ENCODE measurements around the gene SLC12A9.

Gene SLC12A9

DNA sequence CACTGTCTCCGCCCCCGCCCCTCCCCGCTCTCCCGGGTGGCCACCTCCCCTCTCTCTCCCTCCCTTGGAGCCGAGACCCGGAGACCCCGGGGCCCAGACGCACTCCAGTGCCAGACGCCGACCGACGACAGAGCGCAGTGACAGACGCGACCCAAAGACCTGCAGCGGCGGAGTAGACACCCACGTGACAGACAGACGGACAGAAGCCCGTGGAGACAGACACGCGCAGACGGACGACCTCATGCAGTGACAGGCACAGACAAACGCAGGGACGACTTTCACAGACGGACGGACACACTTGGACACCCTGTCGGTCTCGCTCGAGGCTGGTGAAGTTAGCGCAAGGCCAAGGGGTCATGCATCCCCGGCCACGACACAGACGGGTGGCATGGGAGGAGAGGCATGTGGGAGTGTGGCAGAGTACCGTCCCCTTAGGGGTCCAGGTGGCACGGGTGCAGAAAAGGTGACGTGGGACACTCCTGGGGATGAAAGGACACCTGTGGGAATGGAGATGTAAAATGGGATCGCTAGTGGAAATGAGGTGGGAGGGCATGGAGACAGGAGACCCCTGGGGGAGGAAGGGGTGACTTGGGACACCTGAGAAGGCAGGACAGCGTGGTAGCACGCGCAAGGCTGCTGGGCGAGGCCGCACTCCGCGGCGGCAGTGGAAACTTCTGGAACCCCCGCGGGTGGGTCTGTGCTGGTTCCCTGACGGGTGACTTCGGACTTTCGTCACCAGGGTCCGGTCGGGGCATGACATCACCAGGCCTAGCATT lies 43.6 kb downstream of the SLC12A9 start:
- Histone ChIP-seq H3K9ac (ENCODE audit: low read depth, low read length) (no peak overlapping the region), H3K9me3 (ENCODE audit: insufficient read depth, low read length, severe bottlenecking) (no peaks in the 10 kb centered on the region), H3K27me3 (ENCODE audit: insufficient read depth, low read length, poor library complexity) (peaks cover 5% of the 10 kb centered on the region), H4K20me1 (ENCODE audit: insufficient read depth, low read length) (no peaks in the 10 kb centered on the region), H3K79me2 (ENCODE audit: insufficient read depth, low read length) (no peaks in the 10 kb centered on the region), H3K4me3 (ENCODE audit: low read depth in 1 of 2, low read length in 2 of 2) (no peak overlapping the region), H2AFZ (ENCODE audit: low read depth, low read length) (no peak overlapping the region), H3K27ac (ENCODE audit: low read length) (no peak overlapping the region), H3K4me2 (ENCODE audit: insufficient read depth, low read length) (no peak overlapping the region), H3K4me1 (ENCODE audit: insufficient read depth, low read length) (no peaks in the 10 kb centered on the region), H3K36me3 (ENCODE audit: insufficient read depth, low read length) (no peaks in the 10 kb centered on the region)
- TF ChIP-seq, protein P1, sequence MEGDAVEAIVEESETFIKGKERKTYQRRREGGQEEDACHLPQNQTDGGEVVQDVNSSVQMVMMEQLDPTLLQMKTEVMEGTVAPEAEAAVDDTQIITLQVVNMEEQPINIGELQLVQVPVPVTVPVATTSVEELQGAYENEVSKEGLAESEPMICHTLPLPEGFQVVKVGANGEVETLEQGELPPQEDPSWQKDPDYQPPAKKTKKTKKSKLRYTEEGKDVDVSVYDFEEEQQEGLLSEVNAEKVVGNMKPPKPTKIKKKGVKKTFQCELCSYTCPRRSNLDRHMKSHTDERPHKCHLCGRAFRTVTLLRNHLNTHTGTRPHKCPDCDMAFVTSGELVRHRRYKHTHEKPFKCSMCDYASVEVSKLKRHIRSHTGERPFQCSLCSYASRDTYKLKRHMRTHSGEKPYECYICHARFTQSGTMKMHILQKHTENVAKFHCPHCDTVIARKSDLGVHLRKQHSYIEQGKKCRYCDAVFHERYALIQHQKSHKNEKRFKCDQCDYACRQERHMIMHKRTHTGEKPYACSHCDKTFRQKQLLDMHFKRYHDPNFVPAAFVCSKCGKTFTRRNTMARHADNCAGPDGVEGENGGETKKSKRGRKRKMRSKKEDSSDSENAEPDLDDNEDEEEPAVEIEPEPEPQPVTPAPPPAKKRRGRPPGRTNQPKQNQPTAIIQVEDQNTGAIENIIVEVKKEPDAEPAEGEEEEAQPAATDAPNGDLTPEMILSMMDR (IDR thresholded peaks at IDR 0.05; ENCODE audit: borderline replicate concordance, extremely low read depth, low read length, poor library complexity, severe bottlenecking) = no peak
- no peak for TF ChIP-seq EZH2 (IDR thresholded peaks at IDR 0.05; ENCODE audit: borderline replicate concordance, low read depth, low read length, severe bottlenecking)
- DNase-seq = no peak
- no peak for ATAC-seq (ENCODE audit: insufficient read depth, low read depth)

DNA sequence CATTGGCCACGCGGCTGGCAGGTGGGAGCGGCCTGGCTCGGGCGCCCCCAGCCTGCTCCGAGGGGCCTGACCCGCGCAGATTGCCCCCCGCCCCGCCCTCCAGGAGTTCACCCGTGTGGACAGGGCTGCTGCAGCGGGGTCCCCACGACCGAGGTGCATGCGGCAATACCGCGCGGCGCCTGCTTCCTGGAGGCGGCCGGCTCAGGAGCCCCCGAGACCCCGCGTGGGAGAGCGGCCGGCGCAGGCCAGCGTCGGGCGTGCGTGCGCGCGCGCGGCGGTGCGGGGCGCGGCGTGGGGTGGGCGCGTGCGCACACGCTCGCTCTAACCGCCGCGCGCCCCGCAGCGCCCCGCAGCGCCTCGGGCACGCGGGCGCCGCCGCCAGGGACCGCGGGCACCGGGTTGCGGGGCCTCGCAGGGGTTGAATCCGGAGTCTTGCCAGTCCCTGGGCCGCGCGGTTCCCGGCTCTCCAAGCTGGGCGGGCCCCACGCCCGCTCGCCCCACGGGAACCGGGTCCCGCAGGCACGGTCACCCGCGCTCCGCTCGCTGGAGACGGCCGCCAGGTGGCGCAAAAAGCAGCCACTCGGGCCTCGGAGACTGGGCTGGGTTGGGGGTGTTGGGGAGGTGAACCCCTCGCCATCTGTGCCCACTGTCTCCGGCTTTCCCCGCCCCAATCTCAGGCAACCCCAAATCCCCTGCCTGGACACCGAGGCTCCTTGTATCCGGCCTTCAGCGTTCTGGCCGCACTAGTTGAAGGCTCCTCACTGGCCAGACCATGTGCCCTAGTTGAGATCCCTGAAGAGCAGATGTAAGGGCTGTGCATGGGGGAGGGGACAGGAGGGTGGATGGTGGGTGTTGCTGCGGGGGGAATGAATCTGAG lies 44.5 kb downstream of the SLC12A9 start:
- H3K27me3 ChIP-seq (ENCODE audit: insufficient read depth, low read length, poor library complexity) = peaks cover 4% of the 10 kb centered on the region
- H4K20me1 ChIP-seq (ENCODE audit: insufficient read depth, low read length) = no peaks in the 10 kb centered on the region
- H3K9ac ChIP-seq (ENCODE audit: low read depth, low read length) = no peak overlapping the region
- no peaks in the 10 kb centered on the region for H3K36me3 ChIP-seq (ENCODE audit: insufficient read depth, low read length)
- no peak overlapping the region for H3K4me3 ChIP-seq (ENCODE audit: low read depth in 1 of 2, low read length in 2 of 2)
- H3K4me1 ChIP-seq (ENCODE audit: insufficient read depth, low read length) = no peaks in the 10 kb centered on the region
- no peaks in the 10 kb centered on the region for H3K79me2 ChIP-seq (ENCODE audit: insufficient read depth, low read length)
- no peak overlapping the region for H3K4me2 ChIP-seq (ENCODE audit: insufficient read depth, low read length)
- no peak overlapping the region for H2AFZ ChIP-seq (ENCODE audit: low read depth, low read length)
- no peak for TF ChIP-seq EZH2 (IDR thresholded peaks at IDR 0.05; ENCODE audit: borderline replicate concordance, low read depth, low read length, severe bottlenecking)
- TF ChIP-seq, protein P1 (IDR thresholded peaks at IDR 0.05; ENCODE audit: borderline replicate concordance, extremely low read depth, low read length, poor library complexity, severe bottlenecking) = peak; percentile 36
- no peak overlapping the region for H3K27ac ChIP-seq (ENCODE audit: low read length)
- no peaks in the 10 kb centered on the region for H3K9me3 ChIP-seq (ENCODE audit: insufficient read depth, low read length, severe bottlenecking)
- ATAC-seq (ENCODE audit: insufficient read depth, low read depth) (no peak), DNase-seq (no peak)

DNA sequence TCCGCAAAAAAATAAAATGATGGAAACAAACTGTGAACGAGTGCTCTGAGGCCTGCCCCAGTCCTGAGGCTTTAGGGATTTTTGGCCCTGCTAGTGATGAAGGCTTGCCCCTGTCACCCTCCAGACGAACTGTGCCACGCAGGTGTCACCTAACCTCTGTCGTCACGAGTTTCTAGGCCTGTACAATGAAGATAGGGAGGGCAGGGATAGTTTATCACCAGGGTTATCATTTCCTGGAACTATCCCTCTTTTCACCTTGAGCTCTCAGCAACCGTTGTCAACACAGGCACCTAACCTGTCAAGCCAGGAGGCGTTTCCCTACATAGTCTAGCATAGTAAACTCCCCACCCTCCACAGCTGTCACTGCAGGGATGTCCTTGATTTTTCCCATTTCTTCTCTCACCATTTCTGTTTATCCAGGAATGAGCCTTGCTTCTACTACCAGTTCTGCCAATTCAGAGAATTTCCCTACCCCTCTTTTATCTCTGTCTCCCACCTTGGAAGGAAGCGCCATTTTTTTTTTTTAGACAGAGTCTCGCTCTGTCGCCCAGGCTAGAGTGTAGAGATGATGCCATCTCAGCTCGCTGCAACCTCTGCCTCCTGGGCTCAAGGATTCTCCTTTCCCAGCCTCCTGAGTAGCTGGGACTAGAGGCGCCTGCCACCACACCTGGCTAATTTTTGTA lies 45.4 kb downstream of the SLC12A9 start:
- Histone ChIP-seq H3K9me3 (ENCODE audit: insufficient read depth, low read length, severe bottlenecking) (no peaks in the 10 kb centered on the region), H3K4me1 (ENCODE audit: insufficient read depth, low read length) (no peaks in the 10 kb centered on the region), H3K27ac (ENCODE audit: low read length) (no peak overlapping the region), H4K20me1 (ENCODE audit: insufficient read depth, low read length) (no peaks in the 10 kb centered on the region), H3K4me3 (ENCODE audit: low read depth in 1 of 2, low read length in 2 of 2) (no peak overlapping the region), H3K36me3 (ENCODE audit: insufficient read depth, low read length) (no peaks in the 10 kb centered on the region), H3K9ac (ENCODE audit: low read depth, low read length) (no peak overlapping the region), H3K27me3 (ENCODE audit: insufficient read depth, low read length, poor library complexity) (peaks cover 5% of the 10 kb centered on the region), H2AFZ (ENCODE audit: low read depth, low read length) (no peak overlapping the region), H3K79me2 (ENCODE audit: insufficient read depth, low read length) (no peaks in the 10 kb centered on the region), H3K4me2 (ENCODE audit: insufficient read depth, low read length) (no peak overlapping the region)
- DNase-seq (no peak), ATAC-seq (ENCODE audit: insufficient read depth, low read depth) (no peak)
- no peak for TF ChIP-seq EZH2 (IDR thresholded peaks at IDR 0.05; ENCODE audit: borderline replicate concordance, low read depth, low read length, severe bottlenecking)
- TF ChIP-seq, protein P1 (IDR thresholded peaks at IDR 0.05; ENCODE audit: borderline replicate concordance, extremely low read depth, low read length, poor library complexity, severe bottlenecking) = no peak

Data from DND-41 (cell line).